HG03066 (cell line): ENCODE measurements around the gene ALG6.

Experiments used
- ATAC-seq: cut with Tn5 transposase; IDR thresholded peaks from one replicate; pipeline ENCODE4 v1.9.1; 2021; ENCODE audit warnings: low read depth; ENCODE audit not compliant: unreplicated experiment

ALG6 gene

GRCh38 chr1:63367215-63368103 is at the start of gene ALG6:
Gene ALG6, plus strand, starts transcription at chr1:63367627. Its CDS starts 3,351 bp downstream, at chr1:63370978.
- peak; percentile 94 for ATAC-seq

DNA sequence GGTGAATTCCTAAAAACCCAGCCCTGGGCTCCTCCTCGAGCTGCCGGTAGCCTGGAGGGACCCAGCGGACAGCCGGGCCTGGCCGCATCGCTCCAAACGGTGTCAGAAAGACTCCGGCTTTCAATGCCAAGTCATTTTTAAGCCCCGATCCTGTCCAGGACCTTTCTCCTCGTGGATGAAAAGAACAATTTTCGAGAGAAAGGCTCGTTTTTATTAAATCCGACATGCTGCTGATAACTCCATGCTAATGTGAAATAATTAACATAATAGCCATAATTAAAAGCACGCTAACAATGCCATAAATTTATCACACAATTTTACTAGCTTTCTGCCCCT is 49.6 kb upstream of the ALG6 start:
- no peak for ATAC-seq

- no peak for ATAC-seq
Measured at GRCh38 chr1:63318201-63318979, 49.0 kb upstream of the ALG6 start.

DNA sequence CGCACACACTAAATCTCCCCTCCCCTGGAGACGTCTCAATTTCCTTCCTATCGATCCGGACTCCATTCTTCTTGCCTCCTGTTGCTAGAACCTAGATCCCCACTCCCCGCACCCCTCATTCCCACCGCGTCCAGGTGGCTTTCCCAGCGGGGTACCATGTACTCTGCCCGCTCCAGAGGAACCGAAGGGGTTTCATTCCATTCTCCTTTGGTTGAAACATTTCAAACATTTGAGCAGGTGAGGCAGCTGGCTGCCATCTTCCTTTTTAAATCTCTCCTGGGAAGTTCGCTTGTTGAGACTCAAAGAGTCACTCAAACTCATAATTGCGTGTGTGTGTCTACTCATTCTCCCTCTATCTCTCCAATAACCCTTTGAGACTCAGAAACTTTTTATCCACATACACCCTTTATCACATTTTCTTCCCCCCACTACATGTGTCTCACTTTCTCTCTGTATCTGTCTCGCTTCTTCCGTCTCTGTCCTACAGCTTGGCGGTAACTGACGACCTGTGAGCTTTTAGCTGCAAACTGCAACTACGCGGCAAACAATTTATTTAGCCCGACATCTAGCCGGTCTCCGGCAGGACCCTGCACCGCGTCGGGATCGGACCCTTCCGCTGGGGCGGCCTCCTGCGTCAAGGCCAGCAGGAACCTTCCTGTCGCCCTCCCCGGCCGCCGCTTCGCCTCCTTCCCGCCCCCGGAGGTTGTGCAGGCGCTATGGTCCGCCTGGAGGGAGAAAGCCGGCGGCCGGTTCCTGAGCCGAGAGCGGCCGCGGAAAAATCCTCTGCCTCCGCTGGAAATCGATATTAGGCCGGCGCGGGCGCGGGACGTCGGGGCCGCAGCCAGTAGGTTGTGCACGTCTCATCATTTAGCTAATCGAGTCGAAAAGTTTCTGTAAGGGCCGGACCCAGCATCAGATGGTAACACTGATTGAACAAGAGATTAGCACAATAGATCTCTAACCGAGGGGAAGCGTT is 48.1 kb upstream of the ALG6 start:
- no peak for ATAC-seq

DNA sequence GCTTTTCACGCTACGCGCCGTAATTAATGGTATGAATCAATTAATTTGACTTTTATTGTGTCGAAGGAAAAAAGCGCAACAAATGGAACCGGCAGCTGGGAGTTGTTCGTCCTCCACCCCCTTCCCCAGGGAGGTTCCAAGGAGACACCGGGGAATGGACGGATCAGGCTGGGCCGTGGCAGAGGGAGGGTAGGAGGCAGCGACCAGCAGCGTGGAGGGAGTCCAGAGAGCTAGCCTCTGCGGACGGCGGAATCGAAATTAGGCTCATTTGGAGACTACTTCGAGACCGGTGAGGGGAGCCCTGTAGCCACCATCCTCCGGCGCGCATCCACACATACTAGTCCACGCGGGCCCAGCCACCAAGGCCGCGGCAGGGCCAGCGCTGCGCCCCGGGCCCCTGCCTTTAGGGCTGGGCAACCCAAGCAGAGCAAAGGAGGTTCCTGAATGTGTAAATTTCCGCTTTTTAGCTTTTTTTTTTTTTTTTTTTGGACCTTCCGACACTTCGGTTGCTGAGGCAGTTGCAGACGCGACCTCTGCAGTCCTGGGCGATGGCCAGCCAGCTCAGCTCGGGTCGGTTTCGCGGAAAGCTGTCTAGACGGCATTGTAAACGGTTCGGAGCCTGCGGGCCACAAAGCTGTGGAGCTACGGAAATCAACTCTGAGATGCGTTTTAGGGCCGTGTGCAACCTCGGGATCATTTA is 47.3 kb upstream of the ALG6 start:
- ATAC-seq = no peak

DNA sequence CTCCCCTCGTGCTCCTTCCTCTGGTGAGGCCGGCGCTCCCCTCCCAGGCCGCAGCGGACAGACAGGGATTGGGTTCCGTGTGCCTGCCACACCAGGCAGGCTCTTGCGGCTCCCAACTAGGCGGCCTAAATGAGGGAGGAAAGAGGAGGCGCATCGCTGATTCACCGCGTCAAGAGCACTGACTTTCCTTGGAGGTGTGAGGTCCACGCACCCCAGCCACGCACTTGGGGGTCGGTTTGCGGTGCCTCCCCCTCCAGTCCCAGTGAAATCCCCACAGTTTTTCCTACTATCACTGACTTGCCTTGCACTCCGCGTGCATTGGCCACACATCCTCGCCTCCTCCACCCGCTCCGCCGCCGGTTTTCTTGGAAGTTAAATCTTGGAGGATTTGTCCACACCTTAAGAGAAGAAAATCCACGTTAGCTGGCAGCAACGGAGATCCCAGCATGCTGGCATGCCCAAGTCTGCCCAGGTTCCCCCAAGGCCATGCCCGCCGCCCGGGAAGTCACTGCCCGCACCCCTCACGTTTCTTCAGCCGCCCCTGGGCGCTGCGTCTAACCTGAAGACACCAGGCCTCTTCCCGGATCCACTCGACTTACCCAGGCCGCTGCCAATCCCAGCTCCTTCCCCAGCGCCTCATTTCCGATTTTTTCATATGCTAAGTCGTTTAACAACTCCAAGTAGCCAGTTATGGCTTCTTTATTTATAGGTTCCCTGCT is 46.2 kb upstream of the ALG6 start:
- no peak for ATAC-seq

DNA sequence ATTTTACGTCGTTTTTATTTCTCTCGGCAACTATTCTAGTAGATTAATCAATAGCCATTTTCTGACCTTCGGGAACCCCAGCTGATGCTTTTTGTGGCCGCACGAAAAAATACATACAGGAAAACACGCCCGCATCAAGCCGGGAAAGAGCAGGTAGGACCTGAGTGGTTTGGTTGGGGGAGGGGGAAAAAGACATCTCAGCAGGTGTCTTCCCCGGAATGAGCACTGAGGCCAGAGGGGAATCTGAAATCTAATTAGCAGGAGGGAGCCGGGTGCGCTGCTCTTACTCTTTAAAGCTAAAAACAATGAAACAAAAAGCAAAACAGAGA is 45.7 kb upstream of the ALG6 start:
- peak; percentile 22 for ATAC-seq

DNA sequence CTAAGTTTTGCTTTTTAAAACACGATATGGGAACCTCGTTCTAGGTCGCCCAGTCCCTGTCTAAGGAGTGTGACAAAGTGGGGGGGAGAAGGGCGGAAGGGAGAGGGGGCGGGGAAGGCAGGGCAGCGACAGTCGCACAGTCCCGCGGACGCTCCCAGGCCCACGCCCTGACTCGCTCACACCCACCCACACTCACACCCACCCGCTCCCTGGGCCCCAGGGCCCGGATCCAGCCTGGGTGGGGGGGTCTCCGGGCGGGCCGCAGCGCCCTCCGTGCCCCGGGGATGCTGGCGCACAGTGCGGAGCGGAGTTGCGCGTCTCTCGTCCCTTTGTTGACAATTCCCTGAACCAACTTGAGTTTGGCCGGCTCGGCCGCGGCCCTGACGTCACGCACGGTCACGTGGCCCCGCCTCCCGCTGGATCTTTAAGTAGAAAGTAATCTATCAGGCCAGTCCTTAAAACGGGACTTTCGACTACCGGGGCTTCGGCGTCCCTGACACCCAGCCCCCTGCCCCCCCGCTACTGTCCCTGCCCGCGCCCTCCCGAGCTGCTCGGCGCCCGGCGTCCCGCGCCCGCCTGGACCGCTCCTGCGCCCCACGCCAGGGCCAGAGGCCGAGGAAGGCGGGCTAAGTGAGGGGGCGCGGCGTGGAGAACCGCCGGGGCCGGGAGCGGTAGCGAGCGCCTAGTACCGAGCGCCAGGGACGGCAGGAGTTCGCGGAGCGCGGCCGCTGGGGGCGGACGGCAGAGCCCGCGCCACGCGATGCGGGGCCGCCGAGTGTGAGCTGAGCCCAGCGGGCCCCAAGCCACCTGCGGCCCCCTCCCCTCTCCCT is 45.1 kb upstream of the ALG6 start, which contains the start of gene FOXD3:
Gene FOXD3 (plus strand): TSS at position 454 of the 830 bp plus-strand sequence. CDS start 492 bp downstream, outside the sequence.
- peak; percentile 35 for ATAC-seq

DNA sequence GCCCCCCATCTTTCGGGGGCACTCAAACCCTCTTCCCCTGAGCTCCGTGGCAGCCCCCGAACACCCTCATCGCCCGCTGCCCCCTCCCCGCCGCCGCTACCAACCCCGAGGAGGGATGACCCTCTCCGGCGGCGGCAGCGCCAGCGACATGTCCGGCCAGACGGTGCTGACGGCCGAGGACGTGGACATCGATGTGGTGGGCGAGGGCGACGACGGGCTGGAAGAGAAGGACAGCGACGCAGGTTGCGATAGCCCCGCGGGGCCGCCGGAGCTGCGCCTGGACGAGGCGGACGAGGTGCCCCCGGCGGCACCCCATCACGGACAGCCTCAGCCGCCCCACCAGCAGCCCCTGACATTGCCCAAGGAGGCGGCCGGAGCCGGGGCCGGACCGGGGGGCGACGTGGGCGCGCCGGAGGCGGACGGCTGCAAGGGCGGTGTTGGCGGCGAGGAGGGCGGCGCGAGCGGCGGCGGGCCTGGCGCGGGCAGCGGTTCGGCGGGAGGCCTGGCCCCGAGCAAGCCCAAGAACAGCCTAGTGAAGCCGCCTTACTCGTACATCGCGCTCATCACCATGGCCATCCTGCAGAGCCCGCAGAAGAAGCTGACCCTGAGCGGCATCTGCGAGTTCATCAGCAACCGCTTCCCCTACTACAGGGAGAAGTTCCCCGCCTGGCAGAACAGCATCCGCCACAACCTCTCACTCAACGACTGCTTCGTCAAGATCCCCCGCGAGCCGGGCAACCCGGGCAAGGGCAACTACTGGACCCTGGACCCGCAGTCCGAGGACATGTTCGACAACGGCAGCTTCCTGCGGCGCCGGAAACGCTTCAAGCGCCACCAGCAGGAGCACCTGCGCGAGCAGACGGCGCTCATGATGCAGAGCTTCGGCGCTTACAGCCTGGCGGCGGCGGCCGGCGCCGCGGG is 44.2 kb upstream of the ALG6 start:
- no peak for ATAC-seq

DNA sequence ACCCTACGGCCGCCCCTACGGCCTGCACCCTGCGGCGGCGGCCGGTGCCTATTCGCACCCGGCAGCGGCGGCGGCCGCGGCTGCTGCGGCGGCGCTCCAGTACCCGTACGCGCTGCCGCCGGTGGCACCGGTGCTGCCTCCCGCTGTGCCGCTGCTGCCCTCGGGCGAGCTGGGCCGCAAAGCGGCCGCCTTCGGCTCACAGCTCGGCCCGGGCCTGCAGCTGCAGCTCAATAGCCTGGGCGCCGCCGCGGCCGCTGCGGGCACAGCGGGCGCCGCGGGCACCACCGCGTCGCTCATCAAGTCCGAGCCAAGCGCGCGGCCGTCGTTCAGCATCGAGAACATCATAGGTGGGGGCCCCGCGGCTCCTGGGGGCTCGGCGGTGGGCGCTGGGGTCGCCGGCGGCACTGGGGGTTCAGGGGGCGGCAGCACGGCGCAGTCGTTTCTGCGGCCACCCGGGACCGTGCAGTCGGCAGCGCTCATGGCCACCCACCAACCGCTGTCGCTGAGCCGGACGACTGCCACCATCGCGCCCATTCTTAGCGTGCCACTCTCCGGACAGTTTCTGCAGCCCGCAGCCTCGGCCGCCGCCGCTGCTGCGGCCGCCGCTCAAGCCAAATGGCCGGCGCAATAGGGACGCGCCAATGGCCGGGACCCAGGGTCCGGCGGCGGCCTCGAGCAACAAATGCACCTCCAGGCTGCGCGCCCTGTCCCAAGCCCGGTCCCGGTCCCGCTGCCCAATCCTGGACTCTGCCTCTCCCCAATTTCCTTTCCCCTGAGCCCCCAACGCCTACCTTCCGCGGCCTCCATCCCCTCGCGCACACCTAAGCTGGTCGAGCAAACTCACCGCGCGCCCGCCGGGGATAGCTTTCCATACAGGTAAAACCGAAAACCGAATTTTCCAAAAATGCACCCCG is 43.3 kb upstream of the ALG6 start:
- ATAC-seq = no peak

DNA sequence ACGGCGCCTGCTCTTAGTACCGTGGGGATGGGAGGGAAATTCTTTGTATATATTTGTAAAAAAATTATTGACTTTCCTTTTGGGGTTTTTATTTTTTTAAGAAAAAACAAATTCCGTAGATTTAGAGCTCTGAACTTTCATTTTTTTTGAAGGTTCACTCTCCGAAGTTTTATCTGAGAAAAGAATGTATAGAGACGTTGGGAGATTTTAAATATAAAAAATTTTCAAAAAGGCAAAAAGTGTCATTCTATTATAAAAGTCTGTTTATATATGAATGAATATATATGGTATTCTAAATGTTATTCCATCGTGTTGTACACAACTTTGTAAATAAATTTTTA is 42.7 kb upstream of the ALG6 start:
- no peak for ATAC-seq

DNA sequence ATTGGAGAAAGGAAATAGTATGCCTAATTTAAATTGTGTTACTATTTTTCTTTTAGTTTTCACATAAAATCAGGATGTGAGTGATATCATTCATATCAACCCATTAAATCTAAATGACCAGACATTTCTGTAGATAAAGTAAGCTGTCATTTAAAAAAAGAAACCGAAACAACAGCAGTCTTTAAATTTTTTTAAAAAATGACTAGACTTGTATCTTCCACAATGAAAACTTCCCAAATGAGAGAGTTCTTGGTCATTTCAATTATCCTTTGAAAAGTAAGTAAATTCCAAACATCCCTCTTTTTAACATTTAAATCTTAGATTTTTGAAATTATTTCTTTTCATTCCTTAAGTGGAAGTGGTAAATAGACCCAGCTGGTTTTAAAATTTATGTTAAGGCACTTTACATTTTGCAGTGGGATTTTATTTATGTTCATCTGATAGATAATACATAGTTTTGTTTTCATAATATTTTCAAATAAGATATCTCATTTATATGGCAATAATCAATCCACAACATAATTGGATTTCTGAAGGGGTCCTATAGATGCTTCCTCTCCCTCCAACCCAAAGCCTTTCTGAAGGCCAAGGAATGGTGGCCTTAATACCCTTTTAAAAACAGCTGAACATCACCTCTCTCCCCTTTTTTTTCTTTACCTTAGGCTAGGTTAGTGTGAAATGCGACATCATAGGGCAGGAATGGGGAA is 42.0 kb upstream of the ALG6 start:
- no peak for ATAC-seq

DNA sequence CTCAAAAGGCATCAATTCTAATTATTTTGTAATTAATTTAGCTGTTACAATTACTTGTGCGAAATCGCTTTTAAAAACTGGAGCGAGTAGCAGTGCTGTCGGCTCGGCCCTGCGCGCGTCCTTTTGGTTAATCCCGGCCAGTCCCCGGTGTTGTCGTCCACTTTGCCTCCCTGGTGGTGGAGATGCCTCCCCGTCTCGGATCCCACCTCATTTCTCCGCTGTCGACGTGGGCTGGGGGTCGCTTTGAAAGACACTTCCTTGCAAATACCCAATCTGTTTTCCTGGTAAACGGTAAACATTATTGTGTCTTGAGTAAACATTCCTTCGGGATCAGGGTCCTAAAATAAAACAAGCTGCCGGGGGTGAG is 41.3 kb upstream of the ALG6 start:
- no peak for ATAC-seq

DNA sequence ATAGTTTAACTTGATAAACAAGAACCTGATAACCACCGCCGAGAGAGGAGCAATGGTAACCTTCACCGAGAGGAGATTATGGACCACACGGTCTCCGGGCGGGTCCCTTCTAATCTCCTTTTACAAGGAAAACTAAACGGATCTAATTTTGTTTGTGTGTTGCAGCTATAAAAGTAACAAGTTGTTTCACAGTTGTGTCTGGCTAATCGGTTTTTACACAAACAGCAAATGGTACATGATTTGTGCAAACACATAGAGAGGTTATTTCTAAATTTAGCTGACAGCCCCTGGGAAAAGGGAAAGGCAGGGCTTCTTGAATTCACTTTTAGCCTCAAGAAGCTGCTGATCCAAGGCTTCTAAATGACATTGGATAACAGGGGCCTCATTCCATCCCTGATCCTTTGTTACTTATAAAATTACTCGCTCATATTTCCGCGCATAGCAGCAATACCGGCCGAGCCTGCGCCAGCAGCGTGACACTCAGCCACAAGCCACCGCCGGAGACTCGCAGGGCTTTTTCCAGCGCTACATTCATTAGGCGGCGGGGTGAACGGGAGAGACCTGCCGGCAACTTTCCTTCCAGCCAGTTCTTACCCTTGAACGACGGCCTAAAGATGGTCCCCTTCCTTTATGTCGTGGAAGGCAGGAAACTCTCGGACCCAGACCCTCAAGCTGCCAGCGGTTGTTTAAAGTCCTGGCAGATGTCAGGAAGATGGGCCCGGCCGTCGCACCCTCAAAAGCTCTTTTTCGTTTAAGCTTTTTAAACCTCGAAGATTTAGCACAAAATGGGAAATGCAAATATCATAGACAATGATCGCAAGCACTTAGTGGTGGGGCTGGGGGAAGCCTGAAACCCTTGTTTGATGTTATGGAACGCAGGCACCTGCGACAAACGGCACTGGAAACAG is 40.7 kb upstream of the ALG6 start:
- ATAC-seq = no peak

- no peak for ATAC-seq
Measured at GRCh38 chr1:63327417-63328054, 39.9 kb upstream of the ALG6 start.
